K562 (cell line): ENCODE results near the gene UGT3A1. TPM values are rescaled to one million over a fixed set of nuclear protein-coding genes. Genes with fewer than 3 reads are reported as not detected.

ENCODE experiments used
- ATAC-seq: fragments of 200-7000 bp; cut with Tn5 transposase; 3 replicates; pipeline ENCODE4 v1.9.1; 2020; ENCODE audit warnings: moderate library complexity
- BruUV-seq: library from RNA; stranded (reverse); fragments of 400-500 nt; replicated peaks from 2 replicates; lab custom pipeline; 2021; lab: Mats Ljungman, UMichigan
- CTCF ChIA-PET: fragments of 300-600 bp; formaldehyde crosslinking; extraction: SDS; loops from one replicate; lab custom pipeline; 2021; ENCODE audit warnings: low intra/inter-chr PET ratio; lab: Yijun Ruan, JAX
- POLR2A ChIA-PET: fragments of 300-600, 350-650 bp; sonication (Branson Sonifier 250); formaldehyde crosslinking; extraction: SDS; loops from one replicate; lab custom pipeline; 2021; ENCODE audit warnings: antibody characterized with exemption, inconsistent platforms; lab: Yijun Ruan, JAX
- DNase-seq, 4 experiments: peaks; one replicate each; pipeline versions ENCODE4 v3.0.0 to v3.0.0-alpha.2; 2011 to 2018; ENCODE audit warnings: low spot score in 3 of 4, mixed read lengths in 3 of 4; ENCODE audit errors: extremely low read depth in 1 of 4
- FAIRE-seq: peaks from 2 replicates; lab custom pipeline; 2011; peaks lifted over from hg19 to GRCh38; lab: Jason Lieb, UNC
- H2AFZ ChIP-seq: 2 replicates; pipeline ENCODE4 v1.6.0; 2011; ENCODE audit warnings: low read depth, low read length, control low read depth, inconsistent platforms
- H3K27ac ChIP-seq: fragments of 200-600 bp; 3 replicates; pipeline ENCODE4 v1.8.0; 2011; ENCODE audit warnings: low read depth, mild to moderate bottlenecking, control low read depth, inconsistent platforms, low read length, moderate library complexity, mixed read lengths; ENCODE audit errors: extremely low read depth
- H3K27me3 ChIP-seq, 2 experiments: fragments of 300-600 bp in 1 of 2; 2 replicates in 1 of 2; 3 replicates in 1 of 2; pipeline versions ENCODE4 v1.6.0 to v1.8.0; 2011; ENCODE audit warnings: inconsistent platforms in 2 of 2, low read length in 2 of 2, mild to moderate bottlenecking in 1 of 2, mixed read lengths in 1 of 2, moderate library complexity in 1 of 2; ENCODE audit not compliant: control insufficient read depth in 2 of 2, insufficient read depth in 2 of 2
- H3K36me3 ChIP-seq: fragments of 300-600 bp; 3 replicates; pipeline ENCODE4 v1.8.0; 2011; ENCODE audit warnings: mild to moderate bottlenecking, low read length, inconsistent platforms; ENCODE audit not compliant: control insufficient read depth, insufficient read depth
- H3K4me1 ChIP-seq, 2 experiments: fragments of 200-600 bp in 1 of 2; replicated peaks in 1 of 2; 2 replicates in 1 of 2; 3 replicates in 1 of 2; pipeline versions ENCODE4 v1.5.1 to v1.8.0; 2011; ENCODE audit warnings: inconsistent platforms in 2 of 2, low read length in 2 of 2, mild to moderate bottlenecking in 1 of 2, mixed read lengths in 1 of 2, moderate library complexity in 1 of 2; ENCODE audit not compliant: control insufficient read depth in 2 of 2, insufficient read depth in 2 of 2
- H3K4me2 ChIP-seq: 2 replicates; pipeline ENCODE4 v1.6.1; 2011; ENCODE audit warnings: low read length, control low read depth, inconsistent platforms, mixed read lengths; ENCODE audit not compliant: insufficient read depth
- H3K4me3 ChIP-seq: fragments of 200-600 bp; sonication (generic), shearing (Covaris generic); 2 replicates; pipeline ENCODE4 v1.5.1; 2016; ENCODE audit warnings: control low read depth, inconsistent platforms
- H3K79me2 ChIP-seq: fragments of 200-600 bp; 3 replicates; pipeline ENCODE4 v1.8.0; 2011; ENCODE audit warnings: low read length, inconsistent platforms; ENCODE audit not compliant: control insufficient read depth, insufficient read depth
- H3K9ac ChIP-seq, 2 experiments: 2 replicates each; pipeline versions ENCODE4 v1.6.0 to v1.6.1; 2011; ENCODE audit warnings: low read depth in 2 of 2, low read length in 2 of 2, control low read depth in 1 of 2, inconsistent platforms in 1 of 2, mild to moderate bottlenecking in 1 of 2, mixed read lengths in 1 of 2; ENCODE audit not compliant: insufficient read depth in 1 of 2
- H3K9me1 ChIP-seq: one replicate; pipeline ENCODE4 v1.6.0; 2011; ENCODE audit warnings: inconsistent platforms, mild to moderate bottlenecking, low read length, moderate library complexity; ENCODE audit not compliant: control insufficient read depth, insufficient read depth
- H3K9me3 ChIP-seq: replicated peaks from 2 replicates; pipeline ENCODE4 v1.5.1; 2011; ENCODE audit warnings: low read depth, low read length, inconsistent platforms; ENCODE audit not compliant: control insufficient read depth, insufficient read depth
- H4K20me1 ChIP-seq: replicated peaks from 2 replicates; pipeline ENCODE4 v1.6.1; 2011; ENCODE audit warnings: low read length, inconsistent platforms, mixed read lengths; ENCODE audit not compliant: control insufficient read depth, insufficient read depth
- BACH1 ChIP-seq: fragments of 200-800 bp; sonication (Bioruptor generic); IDR thresholded peaks from 2 replicates; pipeline ENCODE4 v1.6.1; 2016; ENCODE audit warnings: missing genetic modification characterization, missing compliant biosample characterization
- CUX1 ChIP-seq: fragments of 200-800 bp; sonication (Bioruptor generic); IDR thresholded peaks from 2 replicates; pipeline ENCODE4 v1.6.1; 2016; ENCODE audit warnings: missing genetic modification characterization, missing compliant biosample characterization
- GABPB2 ChIP-seq: fragments of 250-450 bp; sonication (Bioruptor Pico); conservative IDR thresholded peaks from 2 replicates; pipeline ENCODE4 v1.5.1; 2021; ENCODE audit warnings: mild to moderate bottlenecking
- HEY1 ChIP-seq: fragments of 250-450 bp; sonication (Bioruptor Pico); IDR thresholded peaks from 2 replicates; pipeline ENCODE4 v1.5.0; 2020; ENCODE audit warnings: mild to moderate bottlenecking, moderate library complexity, borderline replicate concordance
- HNRNPK ChIP-seq: fragments of 200-400 bp; formaldehyde crosslinking; IDR thresholded peaks from one replicate; pipeline ENCODE4 v1.6.1; 2018; ENCODE audit warnings: mild to moderate bottlenecking, low read depth, low read length; ENCODE audit not compliant: poor library complexity, severe bottlenecking
- IRF2 ChIP-seq: sonication (generic); formaldehyde crosslinking; IDR thresholded peaks from 2 replicates; pipeline ENCODE4 v1.8.1; 2022; ENCODE audit warnings: mild to moderate bottlenecking, missing genetic modification reagents
- PHF21A ChIP-seq: fragments of 450-650 bp; IDR thresholded peaks from 2 replicates; pipeline ENCODE4 v1.6.1; 2017; ENCODE audit warnings: low read depth, borderline replicate concordance
- POLR2A ChIP-seq: fragments of 450-650 bp; conservative IDR thresholded peaks from 2 replicates; pipeline ENCODE4 v1.6.1; 2016
- SPI1 ChIP-seq: IDR thresholded peaks from 2 replicates; pipeline ENCODE4 v1.6.1; 2011; ENCODE audit warnings: low read depth, low read length, control low read depth, borderline replicate concordance
- SRSF1 ChIP-seq: fragments of 200-400 bp; formaldehyde crosslinking; IDR thresholded peaks from 2 replicates; pipeline ENCODE4 v1.6.1; 2017; ENCODE audit warnings: mild to moderate bottlenecking, low read depth, low read length, moderate library complexity
- TBL1XR1 ChIP-seq, 2 experiments: IDR thresholded peaks; 2 replicates each; pipeline ENCODE4 v1.6.1; 2012; ENCODE audit warnings: improper control_type of control experiment in 2 of 2, low read length in 2 of 2, mild to moderate bottlenecking in 1 of 2
- TOE1 ChIP-seq, 2 experiments: fragments of 450-650 bp in 1 of 2; sonication (generic) in 1 of 2; formaldehyde crosslinking in 1 of 2; IDR thresholded peaks; 2 replicates each; pipeline versions ENCODE4 v1.7.1 to v1.8.0; 2016 to 2022; ENCODE audit warnings: borderline replicate concordance in 2 of 2, mild to moderate bottlenecking in 2 of 2, antibody characterized with exemption in 1 of 2, inconsistent platforms in 1 of 2, low read depth in 1 of 2, missing genetic modification reagents in 1 of 2, moderate library complexity in 1 of 2
- ZNF512 ChIP-seq: IDR thresholded peaks from 2 replicates; pipeline ENCODE4 v1.6.1; 2016; ENCODE audit warnings: missing genetic modification characterization, missing compliant biosample characterization
- WGBS: fragments of 100-300 bp; shearing (Covaris generic); methylation state at CpG from one replicate; pipeline ENCODE4 v1.1.6; 2016; ENCODE audit warnings: low coverage, mixed read lengths; ENCODE audit not compliant: insufficient coverage; ENCODE audit errors: missing lambda C conversion rate; 5-methylcytosine and 5-hydroxymethylcytosine counted together
- in situ Hi-C: fragments of 300-500 bp; cut with MboI; formaldehyde crosslinking; loops from 4 replicates; pipeline ENCODE4 v1.15.0; 2018; ENCODE audit warnings: inconsistent platforms, mixed read lengths
- intact Hi-C: fragments of 100-400 bp; cut with micrococcal nuclease; formaldehyde crosslinking; loops from 2 replicates; pipeline ENCODE4 v1.14.2; 2022
- polyA plus RNA-seq, 8 experiments: library from polyadenylated mRNA; depleted of rRNA in 4 of 8; stranded (reverse) in 5 of 8; unstranded in 3 of 8; fragments of >200 nt; fragmentation: Nextera tagmentation in 2 of 8; fragmentation: Illumina TruSeq in 1 of 8; extraction: Ambion mirVana in 2 of 8; extraction: Trizol in 1 of 8; gene quantifications; 2 replicates each; pipeline versions ENCODE4 v1.2.1 to v1.2.3, GENCODE V29; 2011 to 2014; ENCODE audit warnings: inconsistent platforms in 1 of 8, missing spikeins in 1 of 8
- total RNA-seq, 7 experiments: library from RNA; depleted of rRNA in 6 of 7; stranded (reverse); fragments of >200 nt in 6 of 7; fragmentation: Illumina TruSeq in 2 of 7; extraction: Trizol in 2 of 7; gene quantifications; 2 replicates each; pipeline versions ENCODE4 v1.2.1 to v1.2.3, GENCODE V29; 2011 to 2021; ENCODE audit warnings: low replicate concordance in 1 of 7
- TF ChIP-seq, protein P1 (sequence below): fragments of 250-450 bp; sonication (Bioruptor Pico); IDR thresholded peaks from 2 replicates; pipeline ENCODE4 v1.8.0; 2021; ENCODE audit warnings: mild to moderate bottlenecking, moderate library complexity

Gene UGT3A1
- total and polyA plus RNA-seq, 9 of the 15 experiments (the other 6 are each of a cell fraction or from before 2014, with no cell fraction given), result not detected

DNA sequence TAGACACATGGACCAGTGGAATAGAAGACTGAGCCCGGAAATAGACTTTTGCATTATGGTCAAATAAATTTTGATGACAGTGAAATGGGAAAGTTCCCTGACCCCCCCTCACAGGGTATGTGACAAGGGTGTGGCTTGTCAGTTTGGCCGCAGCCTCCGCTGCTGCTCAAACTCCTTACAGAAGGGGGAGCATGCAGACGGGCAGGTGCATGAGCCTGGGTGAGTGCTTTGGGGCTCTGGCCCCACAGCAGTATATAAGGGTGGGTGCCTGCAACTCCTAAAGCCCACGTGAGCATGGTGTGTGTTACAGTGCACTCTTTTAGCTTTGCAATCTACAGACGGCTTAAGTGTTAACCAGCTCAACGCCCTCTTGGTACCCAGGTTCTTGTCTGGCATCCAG is 30.9 kb downstream of the UGT3A1 start:
- no peaks in the 10 kb centered on the region for H3K36me3 ChIP-seq
- DNase-seq (peak in 1 of 4 experiments; percentile 6), FAIRE-seq (no peak), ATAC-seq (peak; percentile 60)
- in situ Hi-C loops (no loop called here), intact Hi-C loops (loop anchor here (5.0 to 10.0 kb wide), 5 partner anchors 82 to 732 kb away; no protein-coding TSS in a partner anchor)
- H4K20me1 ChIP-seq, result no peaks in the 10 kb centered on the region
- no peak overlapping the region for H3K9ac ChIP-seq
- no peaks in the 10 kb centered on the region for H3K79me2 ChIP-seq
- H3K4me3 ChIP-seq, result no peak overlapping the region
- ChIA-PET POLR2A (no interaction called here), CTCF (no interaction called here)
- no peaks in the 10 kb centered on the region for H3K9me3 ChIP-seq
- no peaks in the 10 kb centered on the region for H3K27me3 ChIP-seq
- WGBS, result under 1% methylated on average over 7 of the region's 7 CpGs
- H3K27ac ChIP-seq, result no peak overlapping the region
- no peak overlapping the region for H3K4me2 ChIP-seq
- no TSS peak for BruUV-seq
- TF ChIP-seq TBL1XR1 (IDR thresholded peaks at IDR 0.05; ENCODE audit: low read length in 2 of 2), result no peak
- TF ChIP-seq, protein P1, sequence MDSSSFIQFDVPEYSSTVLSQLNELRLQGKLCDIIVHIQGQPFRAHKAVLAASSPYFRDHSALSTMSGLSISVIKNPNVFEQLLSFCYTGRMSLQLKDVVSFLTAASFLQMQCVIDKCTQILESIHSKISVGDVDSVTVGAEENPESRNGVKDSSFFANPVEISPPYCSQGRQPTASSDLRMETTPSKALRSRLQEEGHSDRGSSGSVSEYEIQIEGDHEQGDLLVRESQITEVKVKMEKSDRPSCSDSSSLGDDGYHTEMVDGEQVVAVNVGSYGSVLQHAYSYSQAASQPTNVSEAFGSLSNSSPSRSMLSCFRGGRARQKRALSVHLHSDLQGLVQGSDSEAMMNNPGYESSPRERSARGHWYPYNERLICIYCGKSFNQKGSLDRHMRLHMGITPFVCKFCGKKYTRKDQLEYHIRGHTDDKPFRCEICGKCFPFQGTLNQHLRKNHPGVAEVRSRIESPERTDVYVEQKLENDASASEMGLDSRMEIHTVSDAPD, result no peak
- no peak for TF ChIP-seq SRSF1
- no peak for TF ChIP-seq SPI1
- TF ChIP-seq ZNF512 (tag), result no peak
- no peak for TF ChIP-seq HNRNPK
- TF ChIP-seq HEY1 (CRISPR knock-in tag), result no peak
- no peak for TF ChIP-seq POLR2A
- TF ChIP-seq BACH1 (tag), result no peak
- TF ChIP-seq TOE1 (IDR thresholded peaks at IDR 0.05; ENCODE audit: borderline replicate concordance), result no peak
- no peak for TF ChIP-seq TOE1 (CRISPR knock-in tag; IDR thresholded peaks at IDR 0.05; ENCODE audit: borderline replicate concordance, low read depth)
- no peak for TF ChIP-seq GABPB2
- no peak for TF ChIP-seq CUX1 (CRISPR knock-in tag)
- TF ChIP-seq PHF21A, result no peak
- no peak for TF ChIP-seq IRF2 (CRISPR knock-in tag)
- H3K4me1 ChIP-seq, result no peaks in the 10 kb centered on the region
- no peaks in the 10 kb centered on the region for H3K9me1 ChIP-seq
- H2AFZ ChIP-seq, result no peak overlapping the region
